ENCODE measurements around the gene AMDHD2.
"Not testable (repeated sequence)": the region's sequence is repeated elsewhere in the genome, so short reads cannot be mapped to it uniquely, and the experiment has no call there.

Gene AMDHD2

DNA sequence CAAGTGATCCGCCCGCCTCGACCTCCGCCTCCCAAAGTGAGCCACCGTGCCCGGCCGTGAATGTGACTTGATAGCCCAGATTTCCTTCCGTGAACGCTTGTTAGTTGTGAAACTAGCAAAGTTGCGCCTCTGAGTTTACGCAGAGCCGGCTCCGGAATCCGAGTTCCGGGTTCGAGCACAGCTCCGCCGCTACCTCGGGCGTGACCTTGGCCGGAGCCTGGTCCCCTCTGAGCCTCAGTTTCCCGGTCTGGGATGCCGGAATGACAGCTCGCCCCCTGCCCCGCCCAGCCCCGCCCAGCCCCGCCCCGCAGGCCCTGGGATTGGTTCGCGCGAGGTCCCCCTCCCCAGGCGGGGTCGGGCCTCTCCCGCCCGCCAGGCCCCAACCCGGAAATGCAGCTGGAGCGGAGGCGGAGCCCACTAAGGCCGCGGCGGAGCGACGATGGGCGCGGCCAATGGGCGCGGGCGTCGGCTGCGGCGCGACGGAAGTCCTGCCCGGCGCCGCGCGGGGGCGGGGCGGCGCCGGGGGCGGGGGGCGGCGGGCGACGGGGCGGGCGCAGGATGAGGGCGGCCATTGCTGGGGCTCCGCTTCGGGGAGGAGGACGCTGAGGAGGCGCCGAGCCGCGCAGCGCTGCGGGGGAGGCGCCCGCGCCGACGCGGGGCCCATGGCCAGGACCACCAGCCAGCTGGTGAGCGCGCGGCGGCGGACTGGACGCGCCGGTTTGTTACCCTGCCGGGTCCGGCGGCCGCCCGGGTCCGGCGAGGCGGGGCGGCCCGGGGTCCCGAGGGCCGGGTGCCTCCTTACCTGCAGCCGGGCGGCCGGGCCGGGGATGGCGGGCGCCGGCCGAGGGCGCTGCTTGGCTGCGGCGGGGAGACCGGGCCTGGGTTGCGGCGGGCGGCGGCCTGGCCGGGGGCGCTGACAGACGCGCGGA is 17.5 kb downstream of the AMDHD2 start, which contains the start of gene PDPK1:
PDPK1 (plus strand) TSS at position 571 of the 929 bp plus-strand sequence; CDS start at position 663, 92 bp downstream.
- Histone ChIP-seq H3K27me3 (ENCODE audit: insufficient read depth, low read length, poor library complexity, severe bottlenecking) (no peaks in the 10 kb centered on the region), H3K79me2 (ENCODE audit: insufficient read depth, low read length) (peaks cover 14% of the 10 kb centered on the region; the same call in 1 of the 2 replicates), H3K4me3 (ENCODE audit: low read length, poor library complexity, severe bottlenecking) (peak within 1 kb of the TSS; percentile 75), H3K9me2 (replicated peaks; ENCODE audit: low read depth, low read length) (no peaks in the 10 kb centered on the region), H3K9me3 (ENCODE audit: insufficient read depth, low read depth, low read length) (no peaks in the 10 kb centered on the region), H3K4me2 (ENCODE audit: low read depth, low read length, poor library complexity, severe bottlenecking) (peak within 1 kb of the TSS; percentile 69), H3F3A (ENCODE audit: low read depth) (no peaks in the 10 kb centered on the region), H3K36me3 (ENCODE audit: insufficient read depth, low read length) (no peaks in the 10 kb centered on the region), H3K4me1 (ENCODE audit: insufficient read depth, low read length, poor library complexity, severe bottlenecking) (peaks cover 1% of the 10 kb centered on the region), H2AFZ (ENCODE audit: low read length) (peak within 1 kb of the TSS; percentile 87), H3K9ac (ENCODE audit: low read depth, low read length, poor library complexity, severe bottlenecking) (peak within 1 kb of the TSS; percentile 48), H4K20me1 (ENCODE audit: insufficient read depth, low read length, poor library complexity, severe bottlenecking) (no peaks in the 10 kb centered on the region)
- TF ChIP-seq EZH2phosphoT487 (IDR thresholded peaks at IDR 0.05; ENCODE audit: borderline replicate concordance): no peak
- TF ChIP-seq, protein P1, sequence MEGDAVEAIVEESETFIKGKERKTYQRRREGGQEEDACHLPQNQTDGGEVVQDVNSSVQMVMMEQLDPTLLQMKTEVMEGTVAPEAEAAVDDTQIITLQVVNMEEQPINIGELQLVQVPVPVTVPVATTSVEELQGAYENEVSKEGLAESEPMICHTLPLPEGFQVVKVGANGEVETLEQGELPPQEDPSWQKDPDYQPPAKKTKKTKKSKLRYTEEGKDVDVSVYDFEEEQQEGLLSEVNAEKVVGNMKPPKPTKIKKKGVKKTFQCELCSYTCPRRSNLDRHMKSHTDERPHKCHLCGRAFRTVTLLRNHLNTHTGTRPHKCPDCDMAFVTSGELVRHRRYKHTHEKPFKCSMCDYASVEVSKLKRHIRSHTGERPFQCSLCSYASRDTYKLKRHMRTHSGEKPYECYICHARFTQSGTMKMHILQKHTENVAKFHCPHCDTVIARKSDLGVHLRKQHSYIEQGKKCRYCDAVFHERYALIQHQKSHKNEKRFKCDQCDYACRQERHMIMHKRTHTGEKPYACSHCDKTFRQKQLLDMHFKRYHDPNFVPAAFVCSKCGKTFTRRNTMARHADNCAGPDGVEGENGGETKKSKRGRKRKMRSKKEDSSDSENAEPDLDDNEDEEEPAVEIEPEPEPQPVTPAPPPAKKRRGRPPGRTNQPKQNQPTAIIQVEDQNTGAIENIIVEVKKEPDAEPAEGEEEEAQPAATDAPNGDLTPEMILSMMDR (conservative IDR thresholded peaks at IDR 0.05; ENCODE audit: low read length): no peak

DNA sequence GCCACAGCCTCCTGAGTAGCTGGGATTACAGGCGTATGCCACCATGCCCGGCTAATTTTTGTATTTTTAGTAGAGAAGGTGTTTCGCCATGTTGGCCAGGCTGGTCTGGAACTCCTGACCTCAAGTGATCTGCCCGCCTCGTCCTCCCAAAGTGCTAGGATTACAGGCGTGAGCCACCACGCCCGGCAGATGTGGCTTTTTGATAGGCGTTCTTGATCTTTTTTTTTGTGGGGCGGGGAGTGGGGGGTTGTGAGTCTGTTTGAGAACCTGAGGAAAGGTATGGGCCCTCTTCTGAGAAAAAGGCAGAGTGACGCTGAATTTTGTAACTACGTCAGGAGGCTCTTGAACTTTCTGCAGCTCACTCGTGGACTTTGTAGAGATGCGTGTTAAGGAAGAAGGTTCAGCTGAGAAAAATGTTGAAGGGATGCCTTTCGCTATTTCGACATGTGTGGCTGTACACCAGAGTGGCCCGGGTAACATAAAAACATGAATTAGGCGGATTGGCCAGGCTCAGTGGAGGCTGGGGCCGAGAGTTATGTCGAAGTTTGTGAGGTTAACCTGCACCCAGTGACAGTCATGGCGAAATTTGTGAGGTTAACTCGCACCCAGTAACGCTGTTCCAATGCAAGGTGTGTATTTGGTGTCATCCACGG is 19.1 kb downstream of the AMDHD2 start:
- Histone ChIP-seq H3K79me2 (ENCODE audit: insufficient read depth, low read length) (peaks cover 14% of the 10 kb centered on the region; the same call in 1 of the 2 replicates), H3K4me3 (ENCODE audit: low read length, poor library complexity, severe bottlenecking) (peak overlapping the region; percentile 25), H3K4me2 (ENCODE audit: low read depth, low read length, poor library complexity, severe bottlenecking) (peak overlapping the region; percentile 57)
- H3K36me3 ChIP-seq (ENCODE audit: insufficient read depth, low read length); H2AFZ ChIP-seq (ENCODE audit: low read length); H3F3A ChIP-seq (ENCODE audit: low read depth); H3K27me3 ChIP-seq (ENCODE audit: insufficient read depth, low read length, poor library complexity, severe bottlenecking); H4K20me1 ChIP-seq (ENCODE audit: insufficient read depth, low read length, poor library complexity, severe bottlenecking); H3K9ac ChIP-seq (ENCODE audit: low read depth, low read length, poor library complexity, severe bottlenecking); H3K9me2 ChIP-seq (replicated peaks; ENCODE audit: low read depth, low read length); H3K9me3 ChIP-seq (ENCODE audit: insufficient read depth, low read depth, low read length); H3K4me1 ChIP-seq (ENCODE audit: insufficient read depth, low read length, poor library complexity, severe bottlenecking): not testable (repeated sequence)

- H3K4me2 ChIP-seq (ENCODE audit: low read depth, low read length, poor library complexity, severe bottlenecking); H3K9ac ChIP-seq (ENCODE audit: low read depth, low read length, poor library complexity, severe bottlenecking); H3K9me2 ChIP-seq (replicated peaks; ENCODE audit: low read depth, low read length): not testable (repeated sequence)
These were observed 19.8 kb downstream of the AMDHD2 start for GRCh38 chr16:2539845-2540458.

GRCh38 chr16:2540912-2541311 is 20.7 kb downstream of the AMDHD2 start:
- not testable (repeated sequence) for H3K27me3 ChIP-seq (ENCODE audit: insufficient read depth, low read length, poor library complexity, severe bottlenecking); H4K20me1 ChIP-seq (ENCODE audit: insufficient read depth, low read length, poor library complexity, severe bottlenecking); H3F3A ChIP-seq (ENCODE audit: low read depth); H3K4me3 ChIP-seq (ENCODE audit: low read length, poor library complexity, severe bottlenecking); H3K36me3 ChIP-seq (ENCODE audit: insufficient read depth, low read length); H2AFZ ChIP-seq (ENCODE audit: low read length); H3K9me3 ChIP-seq (ENCODE audit: insufficient read depth, low read depth, low read length); H3K9me2 ChIP-seq (replicated peaks; ENCODE audit: low read depth, low read length); H3K9ac ChIP-seq (ENCODE audit: low read depth, low read length, poor library complexity, severe bottlenecking); H3K4me1 ChIP-seq (ENCODE audit: insufficient read depth, low read length, poor library complexity, severe bottlenecking)
- peaks cover 18% of the 10 kb centered on the region; the same call in 1 of the 2 replicates for H3K79me2 ChIP-seq (ENCODE audit: insufficient read depth, low read length)
- peak overlapping the region; percentile 16 for H3K4me2 ChIP-seq (ENCODE audit: low read depth, low read length, poor library complexity, severe bottlenecking)

More at GRCh38 chr16:2539845-2540458, 19.8 kb downstream of the AMDHD2 start:
- H3K4me1 ChIP-seq (ENCODE audit: insufficient read depth, low read length, poor library complexity, severe bottlenecking); H3K27me3 ChIP-seq (ENCODE audit: insufficient read depth, low read length, poor library complexity, severe bottlenecking); H2AFZ ChIP-seq (ENCODE audit: low read length); H3F3A ChIP-seq (ENCODE audit: low read depth); H4K20me1 ChIP-seq (ENCODE audit: insufficient read depth, low read length, poor library complexity, severe bottlenecking); H3K36me3 ChIP-seq (ENCODE audit: insufficient read depth, low read length); H3K9me3 ChIP-seq (ENCODE audit: insufficient read depth, low read depth, low read length): not testable (repeated sequence)
- Histone ChIP-seq H3K4me3 (ENCODE audit: low read length, poor library complexity, severe bottlenecking) (peak overlapping the region; percentile 25), H3K79me2 (ENCODE audit: insufficient read depth, low read length) (peaks cover 15% of the 10 kb centered on the region; the same call in 1 of the 2 replicates)
- TF ChIP-seq, protein P1 (conservative IDR thresholded peaks at IDR 0.05; ENCODE audit: low read length): peak; percentile 34

GRCh38 chr16:2541409-2541808 is 21.2 kb downstream of the AMDHD2 start:
- not testable (repeated sequence) for H4K20me1 ChIP-seq (ENCODE audit: insufficient read depth, low read length, poor library complexity, severe bottlenecking); H3K4me1 ChIP-seq (ENCODE audit: insufficient read depth, low read length, poor library complexity, severe bottlenecking); H3F3A ChIP-seq (ENCODE audit: low read depth); H3K4me3 ChIP-seq (ENCODE audit: low read length, poor library complexity, severe bottlenecking); H3K36me3 ChIP-seq (ENCODE audit: insufficient read depth, low read length); H3K27me3 ChIP-seq (ENCODE audit: insufficient read depth, low read length, poor library complexity, severe bottlenecking); H2AFZ ChIP-seq (ENCODE audit: low read length); H3K9me2 ChIP-seq (replicated peaks; ENCODE audit: low read depth, low read length); H3K9ac ChIP-seq (ENCODE audit: low read depth, low read length, poor library complexity, severe bottlenecking); H3K9me3 ChIP-seq (ENCODE audit: insufficient read depth, low read depth, low read length)
- Histone ChIP-seq H3K4me2 (ENCODE audit: low read depth, low read length, poor library complexity, severe bottlenecking) (peak overlapping the region; percentile 16), H3K79me2 (ENCODE audit: insufficient read depth, low read length) (peaks cover 18% of the 10 kb centered on the region; the same call in 1 of the 2 replicates)
